Ovary (tissue), 9 donors: ENCODE measurements around the gene DHX38. TPM values are rescaled to one million over a fixed set of nuclear protein-coding genes. Genes with fewer than 3 reads are reported as not detected.

Experiments
- DNase-seq, 5 donors: peaks; one replicate each; pipeline ENCODE4 v3.0.0-alpha.2; 2019 to 2020
- H3K27ac ChIP-seq, 2 donors: fragments of 200-600 bp; one replicate each; pipeline versions ENCODE4 v1.5.1 to v1.8.0; 2019 to 2022
- H3K27me3 ChIP-seq: fragments of 200-600 bp; one replicate; pipeline ENCODE4 v1.8.0; 2022
- H3K36me3 ChIP-seq: fragments of 200-600 bp; sonication (generic); one replicate; pipeline ENCODE4 v1.5.1; 2019
- H3K4me1 ChIP-seq: one replicate; pipeline ENCODE4 v1.8.1; 2013; ENCODE audit warnings: mild to moderate bottlenecking, moderate library complexity; ENCODE audit not compliant: insufficient read depth
- H3K4me3 ChIP-seq: fragments of 200-600 bp; sonication (generic); one replicate; pipeline ENCODE4 v1.5.1; 2017
- H3K9me3 ChIP-seq, 2 donors: fragments of 200-600 bp in 1 of 2; sonication (generic) in 1 of 2; one replicate each; pipeline versions ENCODE4 v1.5.1 to v1.8.1; 2013 to 2019; ENCODE audit warnings: mild to moderate bottlenecking in 1 of 2, moderate library complexity in 1 of 2
- EP300 ChIP-seq: sonication (generic); formaldehyde crosslinking; IDR thresholded peaks from one replicate; pipeline ENCODE4 v1.6.1; 2017; ENCODE audit warnings: antibody characterized with exemption
- POLR2A ChIP-seq: fragments of 450-650 bp; IDR thresholded peaks from one replicate; pipeline ENCODE4 v1.6.1; 2017; ENCODE audit warnings: antibody characterized with exemption, mild to moderate bottlenecking, moderate library complexity
- WGBS, 3 donors: extraction: QIAGEN DNeasy Blood & Tissue Kit in 1 of 3; methylation state at CpG; one replicate each; pipeline versions ENCODE4 v1.1.5 to v1.1.7; 2013 to 2017; 5-methylcytosine and 5-hydroxymethylcytosine counted together
- intact Hi-C, 4 donors: fragments of 100-400 bp; cut with DNase I; formaldehyde crosslinking; loops; one replicate each; pipeline versions ENCODE4 v1.11.0 to v1.15.1; 2022 to 2023
- polyA plus RNA-seq, 2 donors: library from polyadenylated mRNA; stranded (reverse); fragments of 200-250 nt in 1 of 2; fragments of 350-450 nt in 1 of 2; fragmentation: Illumina TruSeq in 1 of 2; extraction: RNeasy Lipid Tissue Mini Kit (QIAGEN cat#74804) in 1 of 2; gene quantifications; one replicate each; pipeline ENCODE4 v1.2.3, GENCODE V29; 2013 to 2014
- total RNA-seq, 7 donors: library from RNA; depleted of rRNA in 2 of 7; stranded (reverse); fragments of >200 nt in 2 of 7; fragmentation: NEBNext Ultra II Directional in 3 of 7; extraction: Animal tissue kit (Norgen Biotek cat#: 25700) in 3 of 7; gene quantifications; one replicate each; pipeline versions ENCODE4 v1.1.0 to v1.2.4, GENCODE V29; 2016 to 2023
- TF ChIP-seq, protein P1 (sequence below), 3 donors: fragments of 450-650 bp in 2 of 3; fragments of 200-600 bp in 1 of 3; IDR thresholded peaks; one replicate each; pipeline versions ENCODE4 v1.5.1 to v1.8.0; 2016 to 2022; ENCODE audit warnings: antibody characterized with exemption in 3 of 3, mild to moderate bottlenecking in 1 of 3
- donor health status: DM: no; HTN: no; CAD: no; lungs with moderate emphysema.
- donor health status: DM: no; HTN: no; CAD: no.
- donor health status: Bipolar disorder and iron deficiency.
- donor health status: DM: yes; HTN: yes; CAD: no.
- donor health status: DM: no; HTN: no; CAD: no.
- donor health status: DM: yes; HTN: yes; CAD: no.

The DHX38 gene
- total and polyA plus RNA-seq, 9 donors, result 33.0 to 81.7 (median 59.1) TPM

- Histone ChIP-seq H3K27me3 (no peaks in the 10 kb centered on the region), H3K9me3 (no peaks in the 10 kb centered on the region), H3K4me3 (no peak overlapping the region), H3K36me3 (peaks cover 6% of the 10 kb centered on the region), H3K27ac (no peak overlapping the region), H3K4me1 (no peaks in the 10 kb centered on the region)
- WGBS, 3 donors, result 93 to 96% (median 95%) methylated on average over 12 of the region's 12 CpGs
- no peak for DNase-seq
- TF ChIP-seq EP300, result no peak
- TF ChIP-seq POLR2A, result no peak
- TF ChIP-seq, protein P1, sequence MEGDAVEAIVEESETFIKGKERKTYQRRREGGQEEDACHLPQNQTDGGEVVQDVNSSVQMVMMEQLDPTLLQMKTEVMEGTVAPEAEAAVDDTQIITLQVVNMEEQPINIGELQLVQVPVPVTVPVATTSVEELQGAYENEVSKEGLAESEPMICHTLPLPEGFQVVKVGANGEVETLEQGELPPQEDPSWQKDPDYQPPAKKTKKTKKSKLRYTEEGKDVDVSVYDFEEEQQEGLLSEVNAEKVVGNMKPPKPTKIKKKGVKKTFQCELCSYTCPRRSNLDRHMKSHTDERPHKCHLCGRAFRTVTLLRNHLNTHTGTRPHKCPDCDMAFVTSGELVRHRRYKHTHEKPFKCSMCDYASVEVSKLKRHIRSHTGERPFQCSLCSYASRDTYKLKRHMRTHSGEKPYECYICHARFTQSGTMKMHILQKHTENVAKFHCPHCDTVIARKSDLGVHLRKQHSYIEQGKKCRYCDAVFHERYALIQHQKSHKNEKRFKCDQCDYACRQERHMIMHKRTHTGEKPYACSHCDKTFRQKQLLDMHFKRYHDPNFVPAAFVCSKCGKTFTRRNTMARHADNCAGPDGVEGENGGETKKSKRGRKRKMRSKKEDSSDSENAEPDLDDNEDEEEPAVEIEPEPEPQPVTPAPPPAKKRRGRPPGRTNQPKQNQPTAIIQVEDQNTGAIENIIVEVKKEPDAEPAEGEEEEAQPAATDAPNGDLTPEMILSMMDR (IDR thresholded peaks at IDR 0.05), result no peak
- intact Hi-C loops, result no loop called here
Observed at GRCh38 chr16:72109300-72109699, 15.7 kb downstream of the DHX38 start.

DNA sequence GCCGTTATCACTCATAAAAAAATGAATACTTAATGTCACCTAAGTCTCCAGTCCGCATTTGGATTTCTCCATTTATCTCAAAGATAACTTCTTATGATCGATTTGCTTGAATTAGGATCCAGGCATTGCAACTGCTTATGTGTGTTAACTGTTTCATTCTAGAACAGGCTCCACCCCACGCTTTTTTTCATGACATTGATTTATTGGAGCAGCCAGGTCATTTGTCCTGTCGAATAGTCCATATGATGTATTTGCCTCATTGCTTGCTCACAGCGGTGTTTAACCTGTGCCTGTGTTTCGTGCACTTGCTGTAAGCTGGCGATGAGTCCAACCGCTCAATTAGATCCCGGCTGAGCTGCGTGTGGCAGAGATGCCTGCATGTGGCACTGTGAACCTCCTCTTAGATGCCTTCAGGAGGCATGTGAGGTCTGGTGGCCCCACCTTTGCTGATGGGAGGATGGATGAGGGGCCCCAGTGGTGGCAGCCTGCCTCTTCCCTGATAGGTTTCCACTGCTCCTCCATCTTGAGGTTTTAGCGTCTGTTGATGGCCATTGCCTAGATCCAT is 16.4 kb downstream of the DHX38 start:
- no peak for DNase-seq
- Histone ChIP-seq H3K27me3 (no peaks in the 10 kb centered on the region), H3K27ac (no peak overlapping the region), H3K36me3 (peaks cover 6% of the 10 kb centered on the region), H3K4me3 (no peak overlapping the region), H3K9me3 (no peaks in the 10 kb centered on the region), H3K4me1 (no peaks in the 10 kb centered on the region)
- TF ChIP-seq, protein P1 (IDR thresholded peaks at IDR 0.05), result no peak
- TF ChIP-seq EP300 (no peak), POLR2A (no peak)
- 85 to 86% (median 85%) methylated on average over 12 of the region's 12 CpGs for WGBS, 3 donors
- intact Hi-C loops, result no loop called here

DNA sequence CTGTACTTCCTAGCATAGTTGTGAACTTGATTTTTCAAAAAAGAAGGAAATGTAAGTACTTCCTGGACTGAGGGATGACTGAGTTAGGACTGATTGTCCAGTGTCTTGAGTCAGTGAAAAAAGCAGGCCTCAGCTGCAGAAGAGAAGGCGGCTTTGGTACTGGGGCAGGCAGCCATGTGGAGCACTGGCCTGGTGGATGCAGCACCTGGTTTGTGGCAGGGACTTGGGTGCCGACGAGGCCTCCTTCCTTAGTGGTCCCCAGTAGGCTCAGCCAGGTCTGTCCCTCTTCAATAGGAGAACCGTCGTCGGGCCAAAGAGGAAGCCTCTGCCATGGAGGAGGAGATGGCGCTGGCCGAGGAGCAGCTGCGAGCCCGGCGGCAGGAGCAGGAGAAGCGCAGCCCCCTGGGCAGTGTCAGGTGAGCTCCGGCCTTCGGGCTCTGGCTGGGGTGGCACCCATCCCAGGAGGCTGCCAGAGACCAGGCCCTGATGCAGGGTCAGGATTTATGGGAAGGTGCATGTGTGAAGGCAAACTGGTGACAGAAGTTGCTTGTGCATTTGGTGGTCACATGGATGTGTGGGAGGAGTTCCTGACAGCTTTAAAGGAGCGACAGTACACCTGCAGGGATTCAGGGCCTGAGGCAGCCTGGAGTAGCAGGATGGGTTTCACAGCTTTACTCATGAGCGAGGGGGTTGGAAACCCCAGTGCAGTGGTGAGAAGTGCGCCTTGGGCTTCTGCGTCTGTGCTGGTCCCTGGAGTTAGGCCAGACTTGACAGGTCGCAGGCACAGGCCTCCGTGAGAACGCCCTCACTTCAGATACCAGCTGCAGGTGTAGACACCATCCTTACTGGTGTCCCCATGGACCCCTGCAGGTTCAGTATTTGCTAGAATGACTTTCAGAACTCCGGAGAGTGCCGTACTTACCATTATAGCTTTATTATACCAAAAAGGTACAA is 17.3 kb downstream of the DHX38 start:
- DNase-seq, result no peak
- H3K27me3 ChIP-seq, result no peaks in the 10 kb centered on the region
- 91 to 94% (median 93%) methylated on average over 23 of the region's 23 CpGs for WGBS, 3 donors

GRCh38 chr16:72111657-72112451 is 18.2 kb downstream of the DHX38 start:
- peaks cover 6% of the 10 kb centered on the region for H3K36me3 ChIP-seq
- no peaks in the 10 kb centered on the region for H3K27me3 ChIP-seq
- intact Hi-C loops, result no loop called here
- H3K4me3 ChIP-seq, result no peak overlapping the region
- no peak overlapping the region for H3K27ac ChIP-seq
- no peaks in the 10 kb centered on the region for H3K4me1 ChIP-seq
- no peaks in the 10 kb centered on the region for H3K9me3 ChIP-seq
- no peak for DNase-seq
- TF ChIP-seq, protein P1 (IDR thresholded peaks at IDR 0.05), result no peak
- TF ChIP-seq POLR2A, result no peak
- no peak for TF ChIP-seq EP300
- 84 to 87% (median 84%) methylated on average over 19 of the region's 19 CpGs for WGBS, 3 donors

More for the DNA sequence above, 17.3 kb downstream of the DHX38 start:
- Histone ChIP-seq H3K36me3 (peaks cover 6% of the 10 kb centered on the region), H3K4me1 (no peaks in the 10 kb centered on the region), H3K9me3 (no peaks in the 10 kb centered on the region), H3K27ac (no peak overlapping the region), H3K4me3 (no peak overlapping the region)
- no peak for TF ChIP-seq POLR2A
- TF ChIP-seq EP300, result no peak
- TF ChIP-seq, protein P1 (IDR thresholded peaks at IDR 0.05), result no peak
- intact Hi-C loops, result no loop called here
